Cortex of kidney (tissue), 1 donor: ENCODE measurements around the gene C11orf86.

Experiments
- DNase-seq: peaks from one replicate; lab custom pipeline; 2025; lab: John Stamatoyannopoulos, UW

C11orf86 gene

DNA sequence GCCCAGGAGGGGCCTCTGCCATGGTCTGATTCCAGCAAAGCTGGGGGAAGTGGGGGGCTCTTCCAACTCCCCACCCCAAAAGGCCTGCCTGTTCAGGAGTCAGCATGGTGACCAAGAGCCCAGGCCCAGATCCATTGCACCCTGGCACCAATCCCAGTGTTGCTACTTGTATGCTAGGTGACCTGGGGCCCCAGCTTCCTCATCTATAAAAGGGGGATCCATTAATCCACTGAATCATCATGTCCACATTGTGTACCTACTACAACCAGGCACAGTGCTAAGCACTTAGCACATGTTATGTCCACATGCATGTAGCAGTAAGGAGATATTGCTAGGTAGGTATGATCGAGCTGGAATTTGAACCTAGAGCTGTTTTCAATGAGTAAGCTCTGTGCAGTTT lies 49.9 kb downstream of the C11orf86 start:
- no peak for DNase-seq

DNA sequence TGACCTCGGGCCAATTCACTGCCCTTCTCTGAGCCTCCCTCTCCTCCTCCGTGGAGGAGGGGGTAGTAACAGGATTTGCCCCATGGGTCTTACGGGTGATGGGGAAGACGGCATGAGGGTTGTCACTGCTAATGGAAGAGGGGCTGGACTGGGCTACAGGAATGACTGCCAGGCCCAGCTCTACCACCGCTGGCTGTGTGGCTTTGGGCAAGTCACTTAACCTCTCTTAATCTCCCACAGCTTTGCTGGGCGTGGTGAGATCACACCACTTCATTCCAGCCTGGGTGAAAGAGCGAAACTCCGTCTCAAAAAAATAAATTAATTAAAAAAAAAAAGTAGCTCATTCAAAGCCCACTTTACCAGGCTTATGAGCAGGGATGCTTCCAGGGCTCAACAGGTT lies 50.6 kb downstream of the C11orf86 start:
- no peak for DNase-seq
